Astrocyte (in vitro differentiated cells and primary cell): ENCODE data around the gene ST3GAL4. TPM values are rescaled to one million over a fixed set of nuclear protein-coding genes. Genes with fewer than 3 reads are reported as not detected.

Experiments
- DNase-seq: peaks from one replicate; pipeline ENCODE4 v3.0.0-alpha.2; 2010; ENCODE audit warnings: low read depth
- FAIRE-seq: peaks from 2 replicates; lab custom pipeline; 2011; peaks lifted over from hg19 to GRCh38; lab: Jason Lieb, UNC
- H2AFZ ChIP-seq: 2 replicates; pipeline ENCODE4 v1.6.0; 2012; ENCODE audit warnings: low read depth, low read length, inconsistent platforms
- H3K27ac ChIP-seq: 2 replicates; pipeline ENCODE4 v1.5.1; 2011; ENCODE audit warnings: low read depth, low read length, inconsistent platforms
- H3K27me3 ChIP-seq: 2 replicates; pipeline ENCODE4 v1.6.0; 2011; ENCODE audit warnings: low read length, inconsistent platforms; ENCODE audit not compliant: insufficient read depth
- H3K36me3 ChIP-seq: 2 replicates; pipeline ENCODE4 v1.5.1; 2011; ENCODE audit warnings: low read length, inconsistent platforms; ENCODE audit not compliant: insufficient read depth
- H3K4me1 ChIP-seq: 2 replicates; pipeline ENCODE4 v1.5.1; 2011; ENCODE audit warnings: low read length, inconsistent platforms; ENCODE audit not compliant: insufficient read depth
- H3K4me2 ChIP-seq: 2 replicates; pipeline ENCODE4 v1.6.0; 2012; ENCODE audit warnings: low read length, inconsistent platforms
- H3K4me3 ChIP-seq: 2 replicates; pipeline ENCODE4 v1.5.1; 2011; ENCODE audit warnings: low read depth, mild to moderate bottlenecking, low read length, inconsistent platforms; ENCODE audit not compliant: insufficient read depth
- H3K79me2 ChIP-seq: 2 replicates; pipeline ENCODE4 v1.6.0; 2012; ENCODE audit warnings: mild to moderate bottlenecking, low read length, inconsistent platforms; ENCODE audit not compliant: insufficient read depth
- H3K9ac ChIP-seq: 2 replicates; pipeline ENCODE4 v1.6.0; 2012; ENCODE audit warnings: mild to moderate bottlenecking, low read length, inconsistent platforms
- H3K9me3 ChIP-seq: 2 replicates; pipeline ENCODE4 v1.5.1; 2012; ENCODE audit warnings: low read depth, mild to moderate bottlenecking, low read length, inconsistent platforms; ENCODE audit not compliant: insufficient read depth
- H4K20me1 ChIP-seq: 2 replicates; pipeline ENCODE4 v1.6.0; 2012; ENCODE audit warnings: low read length, inconsistent platforms; ENCODE audit not compliant: insufficient read depth
- H3K27ac Mint-ChIP-seq: one replicate; pipeline ENCODE4 v1.8.0; 2021; ENCODE audit warnings: mild to moderate bottlenecking, mixed read lengths; ENCODE audit not compliant: unreplicated experiment
- H3K27me3 Mint-ChIP-seq: one replicate; pipeline ENCODE4 v1.8.0; 2021; ENCODE audit warnings: low read depth, mixed read lengths; ENCODE audit not compliant: unreplicated experiment
- H3K36me3 Mint-ChIP-seq: one replicate; pipeline ENCODE4 v1.8.0; 2021; ENCODE audit warnings: low read depth, mixed read lengths; ENCODE audit not compliant: unreplicated experiment
- H3K4me1 Mint-ChIP-seq: one replicate; pipeline ENCODE4 v1.8.0; 2021; ENCODE audit warnings: low read depth, mixed read lengths; ENCODE audit not compliant: unreplicated experiment
- H3K4me3 Mint-ChIP-seq: one replicate; pipeline ENCODE4 v1.8.0; 2021; ENCODE audit warnings: mild to moderate bottlenecking, moderate library complexity, mixed read lengths; ENCODE audit not compliant: unreplicated experiment
- H3K9me3 Mint-ChIP-seq: one replicate; pipeline ENCODE4 v1.8.0; 2021; ENCODE audit warnings: mild to moderate bottlenecking, mixed read lengths; ENCODE audit not compliant: unreplicated experiment
- EZH2 ChIP-seq: IDR thresholded peaks from 2 replicates; pipeline ENCODE4 v1.6.1; 2012; ENCODE audit warnings: mild to moderate bottlenecking, low read length, inconsistent platforms; ENCODE audit not compliant: insufficient read depth
- total RNA-seq: library from RNA; stranded (reverse); gene quantifications from 2 replicates; pipeline ENCODE4 v1.2.1, GENCODE V29; 2021
- TF ChIP-seq, protein P1 (sequence below): IDR thresholded peaks from 2 replicates; pipeline ENCODE4 v1.5.1; 2011; ENCODE audit warnings: low read depth, mild to moderate bottlenecking, inconsistent platforms, low read length, moderate library complexity; ENCODE audit not compliant: insufficient read depth

The ST3GAL4 gene
- total RNA-seq, 1 donor from 2014 or later = 12.2 TPM

DNA sequence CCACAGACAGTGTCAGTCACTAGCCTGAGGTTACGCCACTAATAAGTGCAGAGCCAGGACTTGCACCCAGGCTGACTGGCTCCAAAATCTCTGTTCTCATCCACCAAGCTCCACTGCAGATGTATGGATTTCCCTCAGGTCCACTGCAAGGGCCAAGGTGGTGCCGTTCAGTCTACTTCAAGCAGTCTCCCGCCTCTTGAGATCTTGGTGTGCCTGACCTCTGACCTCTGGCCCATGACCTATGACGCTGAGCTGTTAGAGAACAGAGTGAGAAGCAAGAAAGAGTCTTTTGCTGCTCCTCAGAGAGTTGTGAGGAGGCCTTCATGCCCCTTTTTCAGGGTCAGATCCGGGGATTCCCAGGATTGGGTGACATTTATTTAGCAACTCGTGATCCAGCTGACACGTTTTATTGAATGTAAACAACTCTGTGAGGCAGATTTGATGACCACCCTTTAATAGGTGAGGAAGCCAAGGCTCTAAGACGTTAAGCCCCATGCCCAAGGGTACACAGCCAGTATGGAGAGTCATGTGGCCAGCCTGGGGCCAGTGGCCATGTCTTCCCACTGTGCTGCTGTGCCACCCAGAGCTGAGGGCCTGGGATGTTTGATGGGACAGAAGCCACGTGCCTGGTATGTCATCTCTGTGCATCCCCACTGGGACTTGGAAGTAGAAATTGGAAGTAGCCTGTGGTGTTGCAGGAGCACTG is 26.4 kb upstream of the ST3GAL4 start:
- H3K27ac ChIP-seq = no peak overlapping the region
- FAIRE-seq (no peak), DNase-seq (no peak)
- H3K36me3 ChIP-seq = no peaks in the 10 kb centered on the region
- peaks cover 10% of the 10 kb centered on the region for H3K4me1 ChIP-seq
- TF ChIP-seq EZH2 = no peak
- TF ChIP-seq, protein P1, sequence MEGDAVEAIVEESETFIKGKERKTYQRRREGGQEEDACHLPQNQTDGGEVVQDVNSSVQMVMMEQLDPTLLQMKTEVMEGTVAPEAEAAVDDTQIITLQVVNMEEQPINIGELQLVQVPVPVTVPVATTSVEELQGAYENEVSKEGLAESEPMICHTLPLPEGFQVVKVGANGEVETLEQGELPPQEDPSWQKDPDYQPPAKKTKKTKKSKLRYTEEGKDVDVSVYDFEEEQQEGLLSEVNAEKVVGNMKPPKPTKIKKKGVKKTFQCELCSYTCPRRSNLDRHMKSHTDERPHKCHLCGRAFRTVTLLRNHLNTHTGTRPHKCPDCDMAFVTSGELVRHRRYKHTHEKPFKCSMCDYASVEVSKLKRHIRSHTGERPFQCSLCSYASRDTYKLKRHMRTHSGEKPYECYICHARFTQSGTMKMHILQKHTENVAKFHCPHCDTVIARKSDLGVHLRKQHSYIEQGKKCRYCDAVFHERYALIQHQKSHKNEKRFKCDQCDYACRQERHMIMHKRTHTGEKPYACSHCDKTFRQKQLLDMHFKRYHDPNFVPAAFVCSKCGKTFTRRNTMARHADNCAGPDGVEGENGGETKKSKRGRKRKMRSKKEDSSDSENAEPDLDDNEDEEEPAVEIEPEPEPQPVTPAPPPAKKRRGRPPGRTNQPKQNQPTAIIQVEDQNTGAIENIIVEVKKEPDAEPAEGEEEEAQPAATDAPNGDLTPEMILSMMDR = no peak
- H4K20me1 ChIP-seq = peaks cover 4% of the 10 kb centered on the region
- no peak overlapping the region for H3K27ac Mint-ChIP-seq
- peaks cover 8% of the 10 kb centered on the region for H3K36me3 Mint-ChIP-seq
- H3K27me3 Mint-ChIP-seq = no peaks in the 10 kb centered on the region
- H3K27me3 ChIP-seq = no peaks in the 10 kb centered on the region
- H2AFZ ChIP-seq = no peak overlapping the region
- peaks cover 20% of the 10 kb centered on the region for H3K4me1 Mint-ChIP-seq
- H3K9me3 ChIP-seq = no peaks in the 10 kb centered on the region
- peaks cover 1% of the 10 kb centered on the region for H3K9me3 Mint-ChIP-seq
- no peak overlapping the region for H3K4me3 Mint-ChIP-seq
- H3K79me2 ChIP-seq = no peaks in the 10 kb centered on the region
- no peak overlapping the region for H3K4me2 ChIP-seq
- no peak overlapping the region for H3K9ac ChIP-seq
- no peak overlapping the region for H3K4me3 ChIP-seq

DNA sequence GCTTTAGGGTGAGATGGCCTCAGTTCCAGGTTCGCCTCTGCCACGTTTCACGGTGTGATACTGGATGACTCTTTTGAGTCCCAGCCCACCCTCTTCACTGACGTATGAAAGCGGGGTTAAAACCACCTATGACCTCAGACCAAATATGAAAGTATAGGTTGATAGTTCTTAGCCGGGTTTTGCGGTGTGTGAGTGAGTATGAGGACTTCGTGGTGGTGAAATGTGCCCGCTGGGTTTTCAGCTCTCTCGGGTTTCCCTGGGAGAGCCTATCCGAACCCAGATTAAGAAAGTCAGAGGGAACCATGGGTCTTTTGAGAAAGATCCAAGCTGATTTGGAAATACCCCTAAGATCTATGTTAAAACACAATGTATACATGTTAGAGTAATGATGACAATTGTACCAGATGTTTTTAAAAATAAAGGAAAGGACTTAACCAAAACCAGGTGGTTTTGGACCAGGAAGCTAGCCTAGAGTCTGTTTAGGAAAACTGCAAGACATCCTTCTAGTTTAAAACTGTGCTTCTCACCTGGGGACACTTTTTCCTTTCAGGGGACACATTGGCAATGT is 25.8 kb upstream of the ST3GAL4 start:
- no peak for TF ChIP-seq EZH2
- TF ChIP-seq, protein P1 = no peak
- no peak for DNase-seq
- Mint-ChIP-seq H3K4me3 (no peak overlapping the region), H3K27me3 (no peaks in the 10 kb centered on the region), H3K4me1 (peaks cover 24% of the 10 kb centered on the region), H3K36me3 (peaks cover 8% of the 10 kb centered on the region), H3K9me3 (peaks cover 1% of the 10 kb centered on the region), H3K27ac (no peak overlapping the region)
- H3K4me2 ChIP-seq = no peak overlapping the region
- no peak overlapping the region for H2AFZ ChIP-seq
- H3K27ac ChIP-seq = no peak overlapping the region
- FAIRE-seq = no peak
- H3K36me3 ChIP-seq = no peaks in the 10 kb centered on the region
- no peaks in the 10 kb centered on the region for H3K79me2 ChIP-seq
- no peaks in the 10 kb centered on the region for H3K9me3 ChIP-seq
- peaks cover 15% of the 10 kb centered on the region for H3K4me1 ChIP-seq
- peaks cover 4% of the 10 kb centered on the region for H4K20me1 ChIP-seq
- no peak overlapping the region for H3K9ac ChIP-seq
- no peak overlapping the region for H3K4me3 ChIP-seq
- H3K27me3 ChIP-seq = no peaks in the 10 kb centered on the region

DNA sequence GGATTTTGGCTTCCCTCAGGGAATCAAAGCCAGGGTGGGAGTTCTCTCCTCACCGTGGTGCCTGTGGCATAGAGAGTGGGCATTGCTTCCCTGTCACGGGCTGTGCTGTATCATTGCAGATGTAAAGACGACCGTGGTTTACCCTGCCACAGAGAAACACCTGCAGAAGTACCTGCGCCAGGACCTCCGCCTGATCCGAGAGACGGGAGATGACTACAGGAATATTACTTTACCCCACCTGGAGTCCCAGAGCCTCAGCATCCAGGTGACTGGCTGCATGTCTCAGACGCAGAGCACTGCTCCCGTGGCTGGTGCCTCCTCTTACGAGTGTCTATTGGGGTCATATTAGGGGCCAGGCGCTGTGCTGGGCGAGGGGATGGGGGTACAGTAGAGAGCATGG is 24.2 kb upstream of the ST3GAL4 start:
- no peak for TF ChIP-seq EZH2
- TF ChIP-seq, protein P1 = no peak
- peaks cover 35% of the 10 kb centered on the region for H3K4me1 Mint-ChIP-seq
- Histone ChIP-seq H3K79me2 (no peaks in the 10 kb centered on the region), H2AFZ (no peak overlapping the region), H3K4me2 (no peak overlapping the region), H3K27ac (no peak overlapping the region), H3K36me3 (no peaks in the 10 kb centered on the region), H3K4me1 (peaks cover 21% of the 10 kb centered on the region), H3K27me3 (no peaks in the 10 kb centered on the region), H3K4me3 (no peak overlapping the region), H3K9me3 (no peaks in the 10 kb centered on the region), H3K9ac (no peak overlapping the region), H4K20me1 (peaks cover 4% of the 10 kb centered on the region)
- FAIRE-seq (no peak), DNase-seq (no peak)
- H3K4me3 Mint-ChIP-seq = no peak overlapping the region
- H3K27ac Mint-ChIP-seq = no peak overlapping the region
- H3K9me3 Mint-ChIP-seq = peaks cover 1% of the 10 kb centered on the region
- H3K27me3 Mint-ChIP-seq = no peaks in the 10 kb centered on the region
- H3K36me3 Mint-ChIP-seq = peaks cover 8% of the 10 kb centered on the region
